ENCODE data around the gene BMP2K. TPM values are rescaled to one million over a fixed set of nuclear protein-coding genes. Genes with fewer than 3 reads are reported as not detected.

The BMP2K gene
- total RNA-seq, 1 donor from 2014 or later, result 17.3 TPM

DNA sequence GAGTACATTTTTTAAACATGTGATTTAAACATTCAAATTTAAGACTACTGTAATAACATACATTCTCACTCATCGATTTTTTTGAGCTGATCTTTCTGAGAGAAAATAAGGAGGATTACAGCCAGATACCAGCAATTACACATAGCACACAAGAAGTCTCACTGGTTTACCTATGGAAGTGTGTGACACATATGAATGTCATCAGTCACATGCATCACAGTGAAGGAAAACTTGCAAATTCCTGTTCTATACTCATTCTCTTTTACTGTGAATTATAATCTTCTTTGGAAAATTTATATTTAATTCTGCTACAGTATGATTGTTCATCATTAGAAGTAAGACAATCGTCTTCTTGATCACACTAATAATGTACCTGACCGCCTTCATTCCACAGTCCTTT is 21.3 kb upstream of the BMP2K start:
- no peaks in the 10 kb centered on the region for H3K4me1 Mint-ChIP-seq

DNA sequence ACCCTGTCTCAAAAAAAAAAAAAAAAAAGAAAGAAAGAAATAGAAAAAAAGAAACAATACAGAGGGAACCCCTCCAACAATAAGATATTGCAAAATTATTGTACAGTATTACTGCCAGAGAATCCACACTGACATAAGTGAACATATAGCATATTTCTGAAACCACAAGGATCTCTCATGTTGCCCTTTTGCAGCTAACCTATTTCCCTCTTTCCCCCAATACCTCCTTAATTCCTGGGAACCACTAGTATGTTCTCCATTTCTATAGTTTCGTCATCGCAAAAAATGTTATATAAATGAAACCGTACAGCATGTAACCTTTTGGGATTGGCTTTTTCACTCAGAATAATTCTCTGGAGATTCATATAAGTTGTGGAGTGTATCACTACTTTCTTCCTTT is 20.0 kb upstream of the BMP2K start:
- DNase-seq, result no peak
- Mint-ChIP-seq H3K9me3 (no peaks in the 10 kb centered on the region), H3K27me3 (no peaks in the 10 kb centered on the region), H3K4me3 (no peak overlapping the region), H3K27ac (no peak overlapping the region), H3K4me1 (no peaks in the 10 kb centered on the region), H3K36me3 (ENCODE audit: low read depth) (no peaks in the 10 kb centered on the region)
- intact Hi-C loops (cut with micrococcal nuclease), result no loop called here

More for the DNA sequence above, 21.3 kb upstream of the BMP2K start:
- no peaks in the 10 kb centered on the region for H3K9me3 Mint-ChIP-seq
- no peak overlapping the region for H3K4me3 Mint-ChIP-seq
- no peaks in the 10 kb centered on the region for H3K36me3 Mint-ChIP-seq (ENCODE audit: low read depth)
- no peaks in the 10 kb centered on the region for H3K27me3 Mint-ChIP-seq
- intact Hi-C loops (cut with micrococcal nuclease), result no loop called here
- no peak for DNase-seq
- no peak overlapping the region for H3K27ac Mint-ChIP-seq

DNA sequence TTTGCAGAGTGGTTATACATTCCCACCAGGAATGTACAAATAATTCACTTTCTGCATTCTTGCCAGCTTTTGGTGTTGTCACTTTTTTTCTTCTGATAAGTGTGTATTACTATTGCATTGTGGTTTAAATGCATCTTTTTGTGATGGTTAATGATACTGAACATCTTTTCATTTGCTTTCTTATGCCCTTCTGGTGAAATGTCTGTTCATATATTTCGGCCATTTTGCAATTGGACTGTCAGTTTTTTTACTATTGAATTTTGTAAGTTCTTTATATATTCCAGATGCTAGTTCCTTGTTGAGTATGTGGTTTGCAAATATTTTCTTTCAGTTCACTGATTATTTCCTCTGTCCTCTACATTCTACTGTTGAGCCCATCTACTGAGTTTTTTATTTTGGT is 19.4 kb upstream of the BMP2K start:
- DNase-seq, result no peak
- H3K4me1 Mint-ChIP-seq, result no peaks in the 10 kb centered on the region
- intact Hi-C loops (cut with micrococcal nuclease), result no loop called here
- H3K9me3 Mint-ChIP-seq, result no peaks in the 10 kb centered on the region
- H3K27ac Mint-ChIP-seq, result no peak overlapping the region
- no peaks in the 10 kb centered on the region for H3K27me3 Mint-ChIP-seq
- H3K36me3 Mint-ChIP-seq (ENCODE audit: low read depth), result no peaks in the 10 kb centered on the region
- H3K4me3 Mint-ChIP-seq, result no peak overlapping the region

DNA sequence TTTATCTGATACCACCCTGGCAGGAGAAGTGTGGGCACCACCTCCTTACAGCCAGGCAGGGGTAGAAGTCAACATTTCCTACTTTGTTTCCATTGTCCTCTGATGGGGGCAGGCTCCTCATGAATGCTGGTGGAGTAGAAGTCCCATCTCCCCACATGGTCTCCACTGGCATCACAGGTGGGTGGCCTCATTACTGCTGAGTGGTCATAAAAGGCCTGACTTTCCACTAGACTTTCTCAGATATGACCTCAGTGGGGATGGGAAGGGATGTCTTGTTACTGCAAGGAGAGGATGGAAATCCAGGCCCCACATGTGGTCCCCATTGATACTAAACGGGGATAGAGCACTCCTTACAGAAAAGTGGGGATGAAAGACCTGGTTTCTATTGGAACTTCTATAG is 18.6 kb upstream of the BMP2K start:
- no peak overlapping the region for H3K27ac Mint-ChIP-seq
- DNase-seq, result no peak
- no peak overlapping the region for H3K4me3 Mint-ChIP-seq
- no peaks in the 10 kb centered on the region for H3K36me3 Mint-ChIP-seq (ENCODE audit: low read depth)
- H3K9me3 Mint-ChIP-seq, result no peaks in the 10 kb centered on the region
- H3K4me1 Mint-ChIP-seq, result no peaks in the 10 kb centered on the region
- H3K27me3 Mint-ChIP-seq, result no peaks in the 10 kb centered on the region
- intact Hi-C loops (cut with micrococcal nuclease), result no loop called here

DNA sequence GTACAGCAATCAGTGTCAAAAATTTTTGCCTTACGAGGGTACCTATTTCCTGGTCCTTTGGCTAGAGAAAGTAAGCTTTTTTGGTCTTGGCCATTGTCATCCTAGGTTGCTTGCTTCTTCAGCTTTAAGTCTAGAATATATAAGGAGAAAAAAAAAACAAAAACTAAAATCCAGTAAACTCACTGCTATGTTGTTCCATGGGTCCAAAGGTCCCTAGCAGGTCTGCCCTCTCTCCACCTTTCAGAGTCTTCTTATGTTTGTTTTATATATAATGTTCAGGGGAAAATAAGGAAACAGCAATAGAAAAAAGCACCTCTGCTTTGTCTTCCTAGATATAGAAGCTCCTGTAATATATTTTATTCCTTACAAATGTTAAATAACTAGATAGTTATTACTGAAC is 18.1 kb upstream of the BMP2K start:
- H3K27ac Mint-ChIP-seq, result no peak overlapping the region
- intact Hi-C loops (cut with micrococcal nuclease), result no loop called here

DNA sequence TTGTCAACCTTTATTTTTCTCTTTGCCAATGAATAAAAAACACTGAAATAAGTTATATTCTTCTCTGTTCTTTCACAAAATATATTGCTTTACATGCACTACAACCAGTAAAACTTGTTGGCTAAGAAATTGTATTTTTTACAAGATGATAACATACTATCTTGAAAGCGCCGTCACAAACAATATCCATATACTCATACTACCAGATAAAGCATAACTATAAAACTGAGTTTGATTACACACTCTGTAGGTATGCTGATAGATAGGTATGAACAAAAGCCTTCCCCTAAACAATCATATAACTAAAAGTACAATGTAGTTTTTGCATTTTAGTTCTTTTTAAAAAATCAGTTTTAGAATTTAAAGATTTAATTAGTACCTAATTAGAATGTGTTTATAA is 13.6 kb upstream of the BMP2K start:
- H3K27me3 Mint-ChIP-seq, result no peaks in the 10 kb centered on the region
- peaks cover 3% of the 10 kb centered on the region for H3K4me1 Mint-ChIP-seq
- H3K36me3 Mint-ChIP-seq (ENCODE audit: low read depth), result no peaks in the 10 kb centered on the region
- intact Hi-C loops (cut with micrococcal nuclease), result no loop called here
- no peak for DNase-seq
- no peak overlapping the region for H3K27ac Mint-ChIP-seq
- H3K4me3 Mint-ChIP-seq, result no peak overlapping the region
- H3K9me3 Mint-ChIP-seq, result no peaks in the 10 kb centered on the region

More for the DNA sequence above, 18.1 kb upstream of the BMP2K start:
- H3K9me3 Mint-ChIP-seq, result no peaks in the 10 kb centered on the region
- H3K36me3 Mint-ChIP-seq (ENCODE audit: low read depth), result no peaks in the 10 kb centered on the region
- H3K4me3 Mint-ChIP-seq, result no peak overlapping the region
- no peaks in the 10 kb centered on the region for H3K4me1 Mint-ChIP-seq
- no peaks in the 10 kb centered on the region for H3K27me3 Mint-ChIP-seq
- no peak for DNase-seq

DNA sequence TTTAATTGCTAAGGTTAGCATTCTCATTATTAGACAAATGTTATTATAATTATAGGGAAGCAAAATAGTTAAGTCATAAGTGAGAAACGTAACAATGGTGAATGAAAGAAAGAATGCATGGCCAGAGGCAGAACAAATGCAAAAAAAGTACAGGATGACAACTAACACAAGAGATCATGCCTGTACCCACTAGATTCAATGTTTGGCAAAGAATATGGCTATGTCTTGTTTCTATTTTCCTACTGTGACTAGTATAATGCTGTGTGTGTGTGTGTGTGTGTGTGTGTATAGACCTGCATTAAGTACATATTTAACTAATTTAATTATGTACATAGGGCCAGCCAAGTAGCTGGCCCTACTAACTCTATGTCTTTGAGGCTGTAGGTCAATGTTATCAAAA is 12.9 kb upstream of the BMP2K start:
- no peaks in the 10 kb centered on the region for H3K27me3 Mint-ChIP-seq

DNA sequence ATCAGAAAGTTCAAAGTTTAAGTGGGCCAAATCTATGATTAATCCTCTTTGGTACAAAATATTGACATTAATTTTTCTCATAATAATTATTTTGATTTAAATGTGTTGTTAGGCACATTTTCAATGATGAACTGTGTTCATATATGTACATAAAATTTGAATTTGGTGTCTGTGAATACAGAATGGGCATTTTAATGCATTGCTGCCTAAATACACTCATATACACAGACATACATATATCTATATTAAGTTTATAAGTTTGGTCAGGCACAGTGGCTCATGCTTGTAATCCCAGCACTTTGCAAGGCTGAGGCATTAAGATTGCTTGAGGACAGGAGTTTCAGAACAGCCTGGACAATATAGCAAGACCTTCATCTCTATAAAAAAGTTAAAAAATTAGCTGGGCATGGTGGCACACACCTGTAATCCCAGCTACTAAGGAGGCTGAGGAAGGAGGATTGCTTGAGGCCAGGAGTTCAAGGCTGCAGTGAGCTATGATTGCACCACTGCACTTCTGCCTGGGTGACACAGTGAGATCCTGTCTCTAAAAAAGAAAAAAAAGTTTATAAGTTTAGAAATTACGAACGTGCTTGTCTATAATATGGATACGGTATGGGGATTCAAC is 12.3 kb upstream of the BMP2K start:
- intact Hi-C loops (cut with micrococcal nuclease), result no loop called here
- no peak for DNase-seq
- H3K4me1 Mint-ChIP-seq, result peaks cover 10% of the 10 kb centered on the region
- H3K9me3 Mint-ChIP-seq, result no peaks in the 10 kb centered on the region
- no peaks in the 10 kb centered on the region for H3K36me3 Mint-ChIP-seq (ENCODE audit: low read depth)
- H3K4me3 Mint-ChIP-seq, result no peak overlapping the region
- H3K27me3 Mint-ChIP-seq, result no peaks in the 10 kb centered on the region
- H3K27ac Mint-ChIP-seq, result no peak overlapping the region

More for the DNA sequence above, 12.9 kb upstream of the BMP2K start:
- no peak for DNase-seq
- Mint-ChIP-seq H3K4me1 (peaks cover 6% of the 10 kb centered on the region), H3K4me3 (no peak overlapping the region), H3K36me3 (ENCODE audit: low read depth) (no peaks in the 10 kb centered on the region), H3K27ac (no peak overlapping the region), H3K9me3 (no peaks in the 10 kb centered on the region)
- intact Hi-C loops (cut with micrococcal nuclease), result no loop called here

DNA sequence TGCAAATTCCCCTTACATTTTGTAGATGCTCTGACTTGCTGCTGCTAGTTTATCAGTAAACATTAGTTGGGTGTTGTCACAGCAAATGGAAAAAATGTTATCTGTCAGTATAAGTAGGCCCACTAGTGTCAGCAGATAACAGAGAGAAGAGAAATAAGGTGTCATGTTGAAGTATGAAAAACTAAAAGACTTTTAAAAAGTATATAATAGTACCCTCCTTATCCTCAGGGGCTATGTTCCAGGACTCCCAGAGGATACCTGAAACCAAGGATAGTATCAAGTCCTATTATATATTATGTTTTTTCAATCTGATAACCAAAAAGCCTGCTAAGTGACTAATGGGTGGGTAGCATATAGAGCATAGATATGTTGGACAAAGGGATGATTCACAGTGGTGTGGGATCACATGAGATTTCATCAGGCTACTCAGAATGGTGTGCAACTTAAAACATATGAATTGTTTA is 11.6 kb upstream of the BMP2K start:
- H3K27ac Mint-ChIP-seq, result no peak overlapping the region
- peaks cover 14% of the 10 kb centered on the region for H3K4me1 Mint-ChIP-seq
- intact Hi-C loops (cut with micrococcal nuclease), result no loop called here
- no peaks in the 10 kb centered on the region for H3K9me3 Mint-ChIP-seq
- H3K36me3 Mint-ChIP-seq (ENCODE audit: low read depth), result no peaks in the 10 kb centered on the region
- no peaks in the 10 kb centered on the region for H3K27me3 Mint-ChIP-seq
- no peak overlapping the region for H3K4me3 Mint-ChIP-seq
- DNase-seq, result no peak

DNA sequence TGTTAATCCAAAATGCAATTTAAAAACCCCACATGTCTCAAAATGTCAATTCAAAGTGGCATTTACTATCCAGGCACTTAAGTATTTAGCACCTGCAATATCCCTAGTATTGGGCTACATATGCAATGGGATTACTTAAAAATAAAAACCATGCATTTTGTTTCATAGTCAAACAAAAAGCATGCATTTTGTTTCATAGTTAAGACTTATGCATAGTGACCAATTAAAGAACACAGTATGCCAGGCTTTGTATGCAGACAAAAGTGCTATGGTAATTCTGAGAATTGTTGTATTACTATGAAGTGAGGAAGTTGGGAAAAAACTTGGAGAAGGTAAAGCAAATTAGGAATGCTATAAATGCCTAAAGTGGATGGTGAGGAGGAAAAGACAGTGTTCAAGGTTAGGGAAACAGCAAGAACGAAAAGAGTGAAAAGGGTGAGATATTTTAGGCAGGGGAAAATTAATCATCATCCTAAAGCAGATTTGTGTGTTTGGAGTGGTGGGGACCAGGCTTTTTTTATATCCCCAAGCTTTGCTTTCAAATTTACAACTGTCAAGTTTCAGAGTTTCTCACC is 10.6 kb upstream of the BMP2K start:
- no peaks in the 10 kb centered on the region for H3K27me3 Mint-ChIP-seq
- intact Hi-C loops (cut with micrococcal nuclease), result no loop called here
- DNase-seq, result no peak
- no peak overlapping the region for H3K4me3 Mint-ChIP-seq
- H3K36me3 Mint-ChIP-seq (ENCODE audit: low read depth), result no peaks in the 10 kb centered on the region
- no peaks in the 10 kb centered on the region for H3K9me3 Mint-ChIP-seq
- peaks cover 21% of the 10 kb centered on the region for H3K4me1 Mint-ChIP-seq
- H3K27ac Mint-ChIP-seq, result no peak overlapping the region

DNA sequence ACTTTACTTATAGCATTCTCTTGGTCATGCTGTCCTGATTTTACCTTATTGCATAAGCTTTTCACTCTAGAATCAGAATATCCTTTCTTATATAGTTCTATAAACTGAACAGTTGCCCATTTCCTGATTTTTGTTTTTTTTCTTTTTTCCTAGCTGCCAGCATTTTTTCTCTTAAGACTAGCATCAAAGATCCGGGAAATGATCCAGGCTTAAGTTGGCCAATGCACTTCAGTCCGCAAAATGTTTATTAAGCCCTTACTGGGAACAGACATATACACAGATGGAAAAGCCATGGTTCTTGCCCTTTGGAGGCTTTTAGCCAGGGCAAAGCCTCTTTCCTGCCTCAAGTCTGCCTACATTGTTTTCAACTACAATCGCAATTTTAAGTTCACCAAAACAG is 10.1 kb upstream of the BMP2K start:
- Mint-ChIP-seq H3K27me3 (no peaks in the 10 kb centered on the region), H3K9me3 (no peaks in the 10 kb centered on the region), H3K27ac (no peak overlapping the region), H3K4me1 (peaks cover 23% of the 10 kb centered on the region), H3K4me3 (no peak overlapping the region), H3K36me3 (ENCODE audit: low read depth) (no peaks in the 10 kb centered on the region)
- no peak for DNase-seq
- intact Hi-C loops (cut with micrococcal nuclease), result no loop called here

DNA sequence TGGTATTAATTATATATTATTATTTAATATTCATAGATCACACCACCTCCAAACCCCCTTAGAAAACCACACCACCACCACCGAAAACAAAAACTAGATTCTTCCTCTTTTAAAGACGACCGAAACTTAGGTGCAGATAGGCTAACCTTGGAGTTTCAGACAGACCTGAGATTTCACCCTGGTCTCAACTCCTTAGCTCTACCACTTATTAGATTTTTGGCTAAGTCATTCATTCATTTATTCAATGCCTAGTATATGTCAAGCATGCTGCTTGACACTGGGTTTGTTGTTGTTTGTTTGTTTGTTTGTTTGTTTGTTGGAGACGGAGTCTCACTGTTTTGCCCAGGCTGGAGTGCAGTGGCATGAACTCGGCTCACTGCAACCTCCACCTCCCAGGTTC is 9.5 kb upstream of the BMP2K start:
- no peaks in the 10 kb centered on the region for H3K9me3 Mint-ChIP-seq
- H3K27me3 Mint-ChIP-seq, result no peaks in the 10 kb centered on the region
- peaks cover 26% of the 10 kb centered on the region for H3K4me1 Mint-ChIP-seq
- no peak overlapping the region for H3K27ac Mint-ChIP-seq
- intact Hi-C loops (cut with micrococcal nuclease), result no loop called here
- no peak for DNase-seq
- no peaks in the 10 kb centered on the region for H3K36me3 Mint-ChIP-seq (ENCODE audit: low read depth)
- H3K4me3 Mint-ChIP-seq, result no peak overlapping the region

DNA sequence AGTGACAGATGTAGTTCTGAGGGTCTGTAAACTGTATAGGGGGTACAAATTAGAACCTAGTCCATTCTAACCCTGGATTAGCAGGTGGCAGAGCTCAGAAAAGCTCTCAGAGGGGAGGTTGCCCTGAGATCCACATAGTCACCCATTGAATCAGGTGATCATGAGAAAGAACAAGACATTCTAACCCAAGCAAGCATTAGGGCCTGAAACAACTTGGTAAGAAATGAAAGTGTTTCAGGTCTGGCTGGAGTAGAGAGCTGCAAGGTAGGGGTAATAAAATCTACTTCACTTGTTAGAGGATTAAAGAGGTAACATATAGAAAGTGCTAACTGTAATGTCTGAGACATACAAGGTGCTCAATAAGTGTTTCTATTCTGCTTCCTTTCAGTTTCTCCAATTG is 8.8 kb upstream of the BMP2K start:
- peaks cover 29% of the 10 kb centered on the region for H3K4me1 Mint-ChIP-seq
- H3K9me3 Mint-ChIP-seq, result no peaks in the 10 kb centered on the region
- DNase-seq, result no peak
- H3K4me3 Mint-ChIP-seq, result no peak overlapping the region
- H3K27ac Mint-ChIP-seq, result no peak overlapping the region
- intact Hi-C loops (cut with micrococcal nuclease), result no loop called here
- H3K36me3 Mint-ChIP-seq (ENCODE audit: low read depth), result no peaks in the 10 kb centered on the region
- no peaks in the 10 kb centered on the region for H3K27me3 Mint-ChIP-seq

DNA sequence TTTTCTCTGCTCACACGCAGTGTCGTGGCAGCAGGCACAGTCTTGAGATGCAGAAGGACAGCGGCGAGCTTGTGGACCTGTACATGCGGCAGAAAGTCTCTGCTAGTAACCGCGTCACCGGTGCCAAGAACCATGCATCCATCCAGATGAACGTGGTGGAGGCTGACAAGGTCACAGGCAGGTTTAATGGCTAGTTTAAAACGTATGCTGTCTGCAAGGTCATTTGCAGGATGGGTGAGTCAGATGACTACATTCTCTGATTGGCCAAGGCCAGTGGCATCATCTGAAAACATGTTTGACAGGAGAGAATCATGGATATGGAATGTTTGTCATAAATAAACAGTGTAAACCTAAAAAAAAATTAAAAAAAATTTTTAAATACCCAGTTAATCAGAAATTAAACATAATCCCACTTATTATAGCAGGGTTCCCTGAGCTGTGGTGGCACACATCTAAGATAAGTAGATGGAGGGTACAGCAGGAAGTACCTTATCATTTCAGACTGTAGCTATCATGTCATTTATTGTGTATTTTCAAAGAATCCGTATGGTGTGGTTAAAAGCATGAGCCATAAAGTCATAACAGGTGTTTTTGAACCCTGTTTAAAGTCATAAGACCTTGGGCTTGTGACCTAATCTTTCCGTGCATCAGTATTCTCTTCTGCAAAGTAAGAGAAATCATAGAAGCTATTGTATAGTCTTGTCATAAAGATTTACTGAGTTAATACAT is 7.5 kb upstream of the BMP2K start:
- Mint-ChIP-seq H3K4me3 (no peak overlapping the region), H3K27me3 (no peaks in the 10 kb centered on the region), H3K4me1 (peaks cover 32% of the 10 kb centered on the region), H3K27ac (no peak overlapping the region), H3K9me3 (no peaks in the 10 kb centered on the region), H3K36me3 (ENCODE audit: low read depth) (no peaks in the 10 kb centered on the region)
- no peak for DNase-seq
- intact Hi-C loops (cut with micrococcal nuclease), result no loop called here

Data from activated CD4-positive, alpha-beta T cell treated with anti-CD3 and anti-CD28 coated beads, Interleukin-2, amount 10 ng/mL, durations not matched to agents 24 days and 14 days (primary cell).